ACC112 (cell line): ENCODE measurements around the gene C1QTNF5.

ENCODE experiments used
- H2AFZ ChIP-seq: fragments of 200-600 bp; sonication (generic); one replicate; pipeline ENCODE4 v1.6.0; 2017; ENCODE audit warnings: antibody characterized with exemption, low read length; ENCODE audit not compliant: unreplicated experiment
- H3K27ac ChIP-seq: fragments of 200-600 bp; sonication (generic); 2 replicates; pipeline ENCODE4 v1.5.1; 2014; ENCODE audit warnings: low read depth, mild to moderate bottlenecking, antibody characterized with exemption, low read length, moderate library complexity
- H3K27me3 ChIP-seq: fragments of 200-600 bp; sonication (generic); 2 replicates; pipeline ENCODE4 v1.6.1; 2014; ENCODE audit warnings: mild to moderate bottlenecking, antibody characterized with exemption, low read length, moderate library complexity, mixed read lengths; ENCODE audit not compliant: insufficient read depth
- H3K36me3 ChIP-seq: fragments of 200-600 bp; sonication (generic); 2 replicates; pipeline ENCODE4 v1.6.1; 2016; ENCODE audit warnings: mild to moderate bottlenecking, antibody characterized with exemption, low read length, moderate library complexity, mixed read lengths; ENCODE audit not compliant: insufficient read depth
- H3K4me1 ChIP-seq: fragments of 200-600 bp; sonication (generic); one replicate; pipeline ENCODE4 v1.6.1; 2016; ENCODE audit warnings: low read length, mixed read lengths; ENCODE audit not compliant: insufficient read depth, unreplicated experiment, control insufficient read depth
- H3K4me3 ChIP-seq: fragments of 200-600 bp; sonication (generic); 2 replicates; pipeline ENCODE4 v1.5.1; 2014; ENCODE audit warnings: mild to moderate bottlenecking, low read depth, low read length
- H3K79me2 ChIP-seq: fragments of 200-600 bp; sonication (generic); one replicate; pipeline ENCODE4 v1.6.0; 2016; ENCODE audit warnings: low read length; ENCODE audit not compliant: control insufficient read depth, unreplicated experiment, insufficient read depth

The C1QTNF5 gene

GRCh38 chr11:119363851-119364590, 23.3 kb upstream of the C1QTNF5 start:
- peaks cover 48% of the 10 kb centered on the region for H3K4me1 ChIP-seq

GRCh38 chr11:119363081-119363850, 22.6 kb upstream of the C1QTNF5 start:
- peaks cover 41% of the 10 kb centered on the region for H3K4me1 ChIP-seq
- peaks cover 27% of the 10 kb centered on the region for H3K27me3 ChIP-seq
- H3K4me3 ChIP-seq: no peak overlapping the region
- no peak overlapping the region for H3K27ac ChIP-seq
- no peaks in the 10 kb centered on the region for H3K36me3 ChIP-seq
- no peak overlapping the region for H2AFZ ChIP-seq
- H3K79me2 ChIP-seq: no peaks in the 10 kb centered on the region

More at GRCh38 chr11:119363851-119364590, 23.3 kb upstream of the C1QTNF5 start:
- H3K27ac ChIP-seq: no peak overlapping the region
- peak overlapping the region; percentile 57 for H2AFZ ChIP-seq
- H3K4me3 ChIP-seq: peak overlapping the region; percentile 66
- peaks cover 27% of the 10 kb centered on the region for H3K27me3 ChIP-seq
- no peaks in the 10 kb centered on the region for H3K36me3 ChIP-seq
- H3K79me2 ChIP-seq: no peaks in the 10 kb centered on the region

GRCh38 chr11:119362741-119363080, 22.0 kb upstream of the C1QTNF5 start:
- H3K4me3 ChIP-seq: no peak overlapping the region
- no peaks in the 10 kb centered on the region for H3K36me3 ChIP-seq
- H3K27me3 ChIP-seq: peaks cover 29% of the 10 kb centered on the region

DNA sequence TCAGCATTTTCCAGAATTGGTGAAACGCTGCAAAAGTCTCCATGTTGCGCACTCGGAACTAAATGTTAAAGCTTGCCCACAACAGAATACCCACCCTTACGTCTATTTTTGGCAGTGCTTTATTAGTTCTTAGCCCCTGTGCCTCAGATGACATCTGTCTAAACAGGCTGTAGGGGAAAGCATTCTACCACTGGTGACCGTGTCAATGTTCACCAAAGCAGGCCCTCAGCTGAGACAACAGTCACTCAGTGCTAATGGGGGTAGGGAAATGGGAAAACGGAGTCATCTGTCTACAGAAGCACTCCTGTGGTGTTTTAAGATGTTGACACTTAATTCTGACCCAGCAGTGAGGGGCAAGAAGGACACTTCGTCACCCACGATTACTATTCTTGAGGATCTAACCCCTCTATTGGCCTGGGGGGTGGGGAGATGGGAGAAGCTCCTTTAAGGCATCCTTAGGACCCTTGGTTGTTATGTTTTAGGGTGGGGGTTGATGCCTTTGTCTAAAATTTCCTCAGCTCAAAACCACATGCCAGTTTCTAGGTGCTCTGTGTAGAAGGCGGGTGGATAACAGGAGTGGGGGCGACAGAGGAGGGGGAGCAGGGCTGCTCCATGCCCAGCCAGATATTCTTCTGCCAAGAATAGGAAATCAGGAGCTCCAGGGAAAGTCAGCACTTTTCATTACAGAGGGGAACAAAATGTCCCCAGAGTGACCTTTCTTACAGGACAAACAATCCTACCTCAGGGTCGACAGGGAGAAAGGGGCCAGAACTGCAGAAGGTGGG, 21.4 kb upstream of the C1QTNF5 start:
- peaks cover 35% of the 10 kb centered on the region for H3K4me1 ChIP-seq

More at GRCh38 chr11:119362741-119363080, 22.0 kb upstream of the C1QTNF5 start:
- Histone ChIP-seq H3K79me2 (no peaks in the 10 kb centered on the region), H3K27ac (no peak overlapping the region), H3K4me1 (peaks cover 35% of the 10 kb centered on the region), H2AFZ (no peak overlapping the region)

GRCh38 chr11:119361056-119361787, 20.5 kb upstream of the C1QTNF5 start:
- no peaks in the 10 kb centered on the region for H3K79me2 ChIP-seq
- H3K36me3 ChIP-seq: no peaks in the 10 kb centered on the region
- no peak overlapping the region for H2AFZ ChIP-seq
- no peak overlapping the region; the same call in 1 of the 2 replicates for H3K27ac ChIP-seq
- peaks cover 35% of the 10 kb centered on the region for H3K4me1 ChIP-seq
- no peak overlapping the region for H3K4me3 ChIP-seq
- peaks cover 26% of the 10 kb centered on the region for H3K27me3 ChIP-seq

More for the DNA sequence above, 21.4 kb upstream of the C1QTNF5 start:
- Histone ChIP-seq H3K36me3 (no peaks in the 10 kb centered on the region), H2AFZ (no peak overlapping the region), H3K27ac (no peak overlapping the region), H3K27me3 (peaks cover 31% of the 10 kb centered on the region), H3K4me3 (no peak overlapping the region), H3K79me2 (no peaks in the 10 kb centered on the region)

GRCh38 chr11:119359365-119360214, 18.9 kb upstream of the C1QTNF5 start:
- no peak overlapping the region for H3K27ac ChIP-seq
- no peak overlapping the region for H2AFZ ChIP-seq
- H3K4me3 ChIP-seq: no peak overlapping the region

GRCh38 chr11:119357074-119357473, 16.4 kb upstream of the C1QTNF5 start:
- Histone ChIP-seq H3K4me3 (peak overlapping the region; percentile 71), H3K27ac (no peak overlapping the region), H3K27me3 (peaks cover 17% of the 10 kb centered on the region), H3K36me3 (no peaks in the 10 kb centered on the region), H3K79me2 (no peaks in the 10 kb centered on the region), H2AFZ (no peak overlapping the region), H3K4me1 (peaks cover 20% of the 10 kb centered on the region)

More at GRCh38 chr11:119359365-119360214, 18.9 kb upstream of the C1QTNF5 start:
- peaks cover 20% of the 10 kb centered on the region for H3K27me3 ChIP-seq
- no peaks in the 10 kb centered on the region for H3K36me3 ChIP-seq
- peaks cover 32% of the 10 kb centered on the region for H3K4me1 ChIP-seq
- H3K79me2 ChIP-seq: no peaks in the 10 kb centered on the region

DNA sequence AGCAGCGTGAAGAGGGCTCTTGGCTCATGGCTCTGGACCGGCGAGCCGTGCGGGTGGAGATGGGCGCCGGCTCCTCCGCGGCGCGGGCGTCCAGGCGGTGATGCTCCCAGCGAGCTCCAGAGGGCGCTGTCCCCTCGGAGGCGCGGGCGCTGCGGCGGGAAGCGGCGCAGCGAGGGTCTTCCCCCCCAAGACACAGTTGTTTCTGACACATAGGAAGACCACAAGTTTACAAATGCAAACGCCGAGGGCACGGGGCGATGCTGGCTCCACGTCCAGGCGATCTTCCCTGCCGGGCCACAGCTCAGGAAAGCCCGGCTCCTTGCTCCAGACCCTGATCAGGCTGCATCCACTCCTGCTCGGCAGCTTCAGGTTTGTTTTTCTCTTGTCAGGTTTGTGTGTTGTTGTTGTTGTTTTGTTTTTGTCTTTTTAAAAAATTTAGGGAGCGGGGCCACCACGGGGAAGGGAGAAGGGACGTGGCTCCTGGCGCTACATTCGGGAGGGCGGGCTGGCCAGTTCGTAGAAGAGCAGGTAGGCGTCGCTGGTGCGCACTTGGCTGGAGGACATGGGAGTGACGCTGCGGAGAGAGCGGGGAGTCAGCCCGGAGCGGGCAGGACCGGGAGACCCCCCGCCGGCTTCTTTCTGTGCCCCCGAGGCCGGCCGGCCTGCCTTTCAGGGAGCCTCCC, 15.8 kb upstream of the C1QTNF5 start:
- no peak overlapping the region for H3K27ac ChIP-seq
- H3K4me1 ChIP-seq: peaks cover 14% of the 10 kb centered on the region
- no peaks in the 10 kb centered on the region for H3K79me2 ChIP-seq
- no peaks in the 10 kb centered on the region for H3K36me3 ChIP-seq
- peaks cover 23% of the 10 kb centered on the region for H3K27me3 ChIP-seq
- H3K4me3 ChIP-seq: peak overlapping the region; percentile 71
- peak overlapping the region; percentile 71 for H2AFZ ChIP-seq

- Histone ChIP-seq H3K4me3 (no peak overlapping the region), H3K36me3 (no peaks in the 10 kb centered on the region), H3K79me2 (no peaks in the 10 kb centered on the region), H2AFZ (no peak overlapping the region), H3K4me1 (peaks cover 5% of the 10 kb centered on the region), H3K27ac (no peak overlapping the region), H3K27me3 (peaks cover 23% of the 10 kb centered on the region)
Measured at GRCh38 chr11:119355091-119355843, 14.6 kb upstream of the C1QTNF5 start.
